ENCODE data around the gene SERPINC1.
"Not testable (repeated sequence)": the region's sequence is repeated elsewhere in the genome, so short reads cannot be mapped to it uniquely, and the experiment has no call there.

SERPINC1 gene

GRCh38 chr1:173864179-173864867, 52.8 kb downstream of the SERPINC1 start:
- in situ Hi-C loops (cut with HindIII; ENCODE audit: low sequenced_read_pairs), result no loop called here

DNA sequence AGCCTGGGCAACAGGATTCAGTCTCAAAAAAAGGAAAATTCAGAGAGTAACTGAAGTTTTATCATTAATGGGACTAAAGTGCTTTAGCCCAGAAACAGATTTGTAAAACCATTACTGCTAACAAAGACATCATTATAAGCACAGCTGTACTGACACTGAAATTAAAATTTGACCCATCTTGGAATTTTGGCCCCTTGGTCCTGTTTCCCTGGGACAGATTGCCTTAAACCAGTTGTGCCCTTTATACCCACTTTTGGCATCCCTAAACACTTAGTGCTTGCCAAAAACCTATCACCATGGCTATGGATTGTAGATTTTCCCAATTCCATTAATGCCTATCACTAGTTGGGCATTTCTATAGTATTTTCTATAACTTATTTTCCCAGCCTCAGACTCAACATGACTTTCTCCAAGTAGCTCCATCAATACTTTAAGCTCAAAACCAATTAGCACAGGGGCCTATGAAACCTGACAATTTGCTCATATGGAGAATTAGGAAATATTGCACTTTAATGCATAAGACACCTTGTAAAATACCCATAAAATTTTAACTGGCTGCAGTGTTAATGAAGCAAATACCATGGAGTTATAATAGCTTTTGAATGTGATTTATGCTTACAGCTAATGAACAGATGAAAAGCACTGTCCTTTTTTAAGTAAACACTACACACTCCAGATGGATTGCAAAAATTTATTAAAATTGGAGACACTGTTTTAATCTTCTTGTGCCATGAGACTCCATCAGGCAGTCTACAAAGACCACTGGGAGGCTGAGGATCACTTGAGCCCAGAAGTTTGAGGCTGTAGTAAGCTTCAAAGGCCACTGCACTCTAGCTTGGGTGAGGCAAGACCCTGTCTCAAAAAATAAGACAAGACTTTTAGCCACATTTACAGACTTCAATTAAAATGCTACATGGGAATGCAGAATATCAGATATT, 53.6 kb downstream of the SERPINC1 start:
- in situ Hi-C loops (cut with HindIII; ENCODE audit: low sequenced_read_pairs), result no loop called here

DNA sequence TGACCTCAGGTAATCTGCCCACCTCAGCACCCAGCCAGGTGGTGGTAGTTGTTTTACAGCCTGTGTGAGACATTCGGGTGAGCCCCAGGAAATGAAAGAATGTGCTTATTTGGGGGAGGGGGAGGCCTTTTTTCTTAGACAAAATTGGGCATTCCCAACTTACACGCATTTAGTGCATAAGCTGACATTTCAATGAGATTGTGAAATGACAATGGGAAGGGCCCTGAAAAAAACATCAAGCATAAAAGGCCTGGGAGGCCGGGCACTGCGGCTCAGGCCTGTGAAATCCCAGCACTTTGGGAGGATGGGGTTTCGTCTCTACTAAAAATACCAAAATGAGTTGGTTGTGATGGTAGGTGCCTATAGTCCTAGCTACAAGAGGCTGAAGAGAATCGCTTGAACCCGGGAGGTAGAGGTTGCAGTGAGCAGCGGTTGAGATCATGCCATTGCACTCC, 54.3 kb downstream of the SERPINC1 start:
- in situ Hi-C loops (cut with HindIII; ENCODE audit: low sequenced_read_pairs), result no loop called here

- in situ Hi-C loops (cut with HindIII; ENCODE audit: low sequenced_read_pairs), result not testable (repeated sequence)
These were observed 54.9 kb downstream of the SERPINC1 start for GRCh38 chr1:173862146-173862768.

DNA sequence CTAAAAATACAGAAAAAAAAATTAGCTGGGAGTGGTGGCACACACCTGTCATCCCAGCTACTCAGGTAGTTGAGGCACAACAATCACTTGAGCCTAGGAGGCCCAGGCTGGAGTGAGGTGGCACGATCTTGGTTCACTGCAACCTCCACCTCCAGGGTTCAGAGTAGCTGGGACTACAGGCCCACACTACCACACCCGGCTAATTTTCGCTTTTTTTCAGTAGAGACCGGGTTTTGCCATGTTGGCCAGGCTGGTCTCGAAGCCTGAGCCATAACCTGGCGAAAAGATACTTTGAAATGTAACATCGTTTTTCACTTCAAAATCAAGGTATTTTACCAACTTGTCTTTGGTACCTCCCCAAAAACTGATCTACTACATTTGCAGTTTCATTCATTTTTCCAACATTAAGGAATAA, 55.4 kb downstream of the SERPINC1 start:
- in situ Hi-C loops (cut with HindIII; ENCODE audit: low sequenced_read_pairs), result no loop called here

DNA sequence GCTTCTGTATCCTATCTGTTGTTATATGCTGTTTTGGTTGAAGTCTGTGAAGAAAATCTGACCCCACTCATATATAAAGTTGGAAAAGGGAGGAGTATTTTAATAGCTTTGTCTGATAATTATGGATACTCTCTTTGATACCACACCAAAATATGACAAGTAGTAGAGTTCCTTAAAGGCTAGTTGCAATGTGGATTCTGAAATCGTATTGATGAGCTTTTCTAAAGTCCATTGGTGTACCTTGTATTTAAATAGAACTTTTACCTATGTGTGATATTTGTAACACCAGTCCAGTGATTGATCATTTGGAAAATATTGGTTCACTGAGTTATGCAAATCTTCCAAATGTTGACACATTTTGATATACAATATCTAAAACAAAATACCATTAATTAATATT, 57.1 kb downstream of the SERPINC1 start:
- in situ Hi-C loops (cut with HindIII; ENCODE audit: low sequenced_read_pairs), result no loop called here

- in situ Hi-C loops (cut with HindIII; ENCODE audit: low sequenced_read_pairs), result loop anchor here (5.0 kb wide), 1 partner anchor 37 kb away; the partner anchor contains the start of genes CENPL and DARS2
These were observed 57.6 kb downstream of the SERPINC1 start for GRCh38 chr1:173859547-173859946.

GRCh38 chr1:173857363-173857917, 59.7 kb downstream of the SERPINC1 start:
- in situ Hi-C loops (cut with HindIII; ENCODE audit: low sequenced_read_pairs), result loop anchor here (5.0 kb wide), 1 partner anchor 35 kb away; the partner anchor contains the start of genes CENPL and DARS2

GRCh38 chr1:173856903-173857302, 60.2 kb downstream of the SERPINC1 start:
- in situ Hi-C loops (cut with HindIII; ENCODE audit: low sequenced_read_pairs), result loop anchor here (5.0 kb wide), 1 partner anchor 35 kb away; the partner anchor contains the start of genes CENPL and DARS2

DNA sequence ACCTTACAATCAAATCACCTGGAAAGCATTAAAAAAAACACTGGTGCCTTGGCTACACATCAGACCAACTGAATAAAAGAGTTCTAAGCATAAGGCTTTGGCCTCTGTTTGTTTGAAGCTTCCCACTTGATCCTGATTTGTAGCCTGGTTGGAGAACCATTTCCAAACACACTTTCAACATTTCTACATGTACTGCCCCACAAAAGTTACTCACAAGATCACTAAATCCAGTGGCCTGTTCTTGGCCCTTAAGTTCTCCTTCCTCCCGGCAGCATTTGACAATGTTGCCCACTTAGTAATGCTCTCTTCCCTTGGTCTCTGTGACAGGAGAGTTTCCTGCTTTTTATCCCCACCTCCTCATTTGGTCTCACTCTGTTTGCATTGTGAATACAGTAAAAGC, 61.1 kb downstream of the SERPINC1 start:
- in situ Hi-C loops (cut with HindIII; ENCODE audit: low sequenced_read_pairs), result loop anchor here (5.0 kb wide), 1 partner anchor 34 kb away; the partner anchor contains the start of genes CENPL and DARS2

Data from endothelial cell of hepatic sinusoid (primary cell).